ENCODE measurements around the gene GDI1. TPM values are rescaled to one million over a fixed set of nuclear protein-coding genes. Genes with fewer than 3 reads are reported as not detected.

The GDI1 gene
- polyA plus RNA-seq, 1 donor (not counting 4 experiments of a cell fraction or from before 2014, with no cell fraction given) = 61.8 TPM

- dilution Hi-C loops (cut with MboI; ENCODE audit: extremely low pct_ligation_motif_present, low sequenced_read_pairs) = no loop called here
- no peak for TF ChIP-seq EZH2 (IDR thresholded peaks at IDR 0.05; ENCODE audit: low read length)
- TF ChIP-seq CTCF (optimal IDR thresholded peaks at IDR 0.05 in 1 of 3, IDR thresholded peaks at IDR 0.05 in 1 of 3, conservative IDR thresholded peaks at IDR 0.05 in 1 of 3; ENCODE audit: extremely low read depth in 1 of 3, insufficient read depth in 2 of 3, low read length in 3 of 3) = no peak
- H3K27me3 ChIP-seq (ENCODE audit: control insufficient read depth, extremely low read depth, insufficient read depth, low read length) = no peaks in the 10 kb centered on the region
Observed at GRCh38 chrX:154472685-154473632, 36.0 kb downstream of the GDI1 start.

GRCh38 chrX:154473683-154474082 is 36.7 kb downstream of the GDI1 start:
- H3K9me1 ChIP-seq (ENCODE audit: control insufficient read depth, extremely low read depth, insufficient read depth, low read length) = no peaks in the 10 kb centered on the region
- H2AFZ ChIP-seq (ENCODE audit: control insufficient read depth, low read length) = no peak overlapping the region
- H3K27ac ChIP-seq (ENCODE audit: control insufficient read depth, insufficient read depth, low read length) = no peak overlapping the region
- TF ChIP-seq EZH2 (IDR thresholded peaks at IDR 0.05; ENCODE audit: low read length) (no peak), CTCF (optimal IDR thresholded peaks at IDR 0.05 in 1 of 3, IDR thresholded peaks at IDR 0.05 in 1 of 3, conservative IDR thresholded peaks at IDR 0.05 in 1 of 3; ENCODE audit: extremely low read depth in 1 of 3, insufficient read depth in 2 of 3, low read length in 3 of 3) (no peak)
- H4K20me1 ChIP-seq (ENCODE audit: control insufficient read depth, extremely low read depth, insufficient read depth, low read length) = no peaks in the 10 kb centered on the region
- H3K36me3 ChIP-seq (ENCODE audit: control insufficient read depth in 2 of 2, extremely low read depth in 1 of 2, insufficient read depth in 2 of 2, low read length in 2 of 2) = peaks cover 0 to 5% of the 10 kb centered on the region in 2 experiments
- no peak overlapping the region for H3K4me2 ChIP-seq (ENCODE audit: control insufficient read depth, extremely low read depth, insufficient read depth, low read depth, low read length)
- peaks cover 2% of the 10 kb centered on the region for H3K9me3 ChIP-seq (ENCODE audit: control insufficient read depth, low read depth, low read length)
- H3K27me3 ChIP-seq (ENCODE audit: control insufficient read depth, extremely low read depth, insufficient read depth, low read length) = no peaks in the 10 kb centered on the region
- FAIRE-seq = no peak
- no peak for DNase-seq (ENCODE audit: low read depth, low spot score)
- H3K4me3 ChIP-seq (ENCODE audit: control insufficient read depth in 2 of 3, extremely low read depth in 1 of 3, insufficient read depth in 2 of 3, low read depth in 1 of 3, low read length in 3 of 3) = no peak overlapping the region
- H3K4me1 ChIP-seq (ENCODE audit: control insufficient read depth, extremely low read depth, insufficient read depth, low read length) = no peaks in the 10 kb centered on the region
- H3K79me2 ChIP-seq (ENCODE audit: control insufficient read depth, insufficient read depth, low read length) = no peaks in the 10 kb centered on the region
- dilution Hi-C loops (cut with MboI; ENCODE audit: extremely low pct_ligation_motif_present, low sequenced_read_pairs) = no loop called here
- no peak overlapping the region for H3K9ac ChIP-seq (ENCODE audit: control insufficient read depth, extremely low read depth, insufficient read depth, low read length)

More at GRCh38 chrX:154472685-154473632, 36.0 kb downstream of the GDI1 start:
- no peak overlapping the region for H3K4me3 ChIP-seq (ENCODE audit: control insufficient read depth in 2 of 3, extremely low read depth in 1 of 3, insufficient read depth in 2 of 3, low read depth in 1 of 3, low read length in 3 of 3)
- FAIRE-seq (no peak), DNase-seq (ENCODE audit: low read depth, low spot score) (no peak)
- no peaks in the 10 kb centered on the region for H3K4me1 ChIP-seq (ENCODE audit: control insufficient read depth, extremely low read depth, insufficient read depth, low read length)
- H2AFZ ChIP-seq (ENCODE audit: control insufficient read depth, low read length) = no peak overlapping the region
- no peaks in the 10 kb centered on the region for H3K79me2 ChIP-seq (ENCODE audit: control insufficient read depth, insufficient read depth, low read length)
- H4K20me1 ChIP-seq (ENCODE audit: control insufficient read depth, extremely low read depth, insufficient read depth, low read length) = no peaks in the 10 kb centered on the region
- no peaks in the 10 kb centered on the region for H3K9me1 ChIP-seq (ENCODE audit: control insufficient read depth, extremely low read depth, insufficient read depth, low read length)
- peaks cover 0 to 5% of the 10 kb centered on the region in 2 experiments for H3K36me3 ChIP-seq (ENCODE audit: control insufficient read depth in 2 of 2, extremely low read depth in 1 of 2, insufficient read depth in 2 of 2, low read length in 2 of 2)
- H3K27ac ChIP-seq (ENCODE audit: control insufficient read depth, insufficient read depth, low read length) = no peak overlapping the region
- peaks cover 2% of the 10 kb centered on the region for H3K9me3 ChIP-seq (ENCODE audit: control insufficient read depth, low read depth, low read length)
- H3K9ac ChIP-seq (ENCODE audit: control insufficient read depth, extremely low read depth, insufficient read depth, low read length) = no peak overlapping the region
- H3K4me2 ChIP-seq (ENCODE audit: control insufficient read depth, extremely low read depth, insufficient read depth, low read depth, low read length) = no peak overlapping the region
